Measurements from ENCODE around the gene MRTFB. TPM values are rescaled to one million over a fixed set of nuclear protein-coding genes. Genes with fewer than 3 reads are reported as not detected.

MRTFB gene
- total RNA-seq, 3 donors from 2014 or later (not counting 1 experiment from before 2014, with no cell fraction given), result 12.8 to 22.8 (median 19.6) TPM

- no peak for ATAC-seq
- intact Hi-C loops (cut with micrococcal nuclease), result loop anchor here (10.0 kb wide), 1 partner anchor 53 kb away; no protein-coding TSS in a partner anchor
- no peak overlapping the region for H3K4me3 ChIP-seq (ENCODE audit: low read length)
- no peak overlapping the region for H3K27ac Mint-ChIP-seq
- H3K4me1 ChIP-seq (ENCODE audit: control insufficient read depth, insufficient read depth, low read length), result no peaks in the 10 kb centered on the region
- no peak overlapping the region for H3K4me3 Mint-ChIP-seq
- H3K27me3 ChIP-seq (ENCODE audit: control insufficient read depth, insufficient read depth, low read length), result no peaks in the 10 kb centered on the region
- peaks cover 3 to 20% of the 10 kb centered on the region in 2 donors for H3K27me3 Mint-ChIP-seq (ENCODE audit: low read depth in 2 of 2)
- no peaks in the 10 kb centered on the region for H3K4me1 Mint-ChIP-seq
- H3K9me3 Mint-ChIP-seq, result no peaks in the 10 kb centered on the region
- H3K27ac ChIP-seq (ENCODE audit: low read length), result no peak overlapping the region
- no peak for DNase-seq
- WGBS (ENCODE audit: insufficient coverage), result 70% methylated on average over 3 of the region's 3 CpGs
- H3K36me3 ChIP-seq (ENCODE audit: control insufficient read depth, insufficient read depth, low read length), result no peaks in the 10 kb centered on the region
- no peaks in the 10 kb centered on the region for H3K9me3 ChIP-seq (ENCODE audit: control insufficient read depth, insufficient read depth, low read length)
- no peaks in the 10 kb centered on the region for H3K36me3 Mint-ChIP-seq
- TF ChIP-seq CTCF (IDR thresholded peaks at IDR 0.05), result no peak
Measured at GRCh38 chr16:14028202-14028601, 42.9 kb upstream of the MRTFB start.

GRCh38 chr16:14029658-14030057, 41.5 kb upstream of the MRTFB start:
- no peaks in the 10 kb centered on the region for H3K4me1 Mint-ChIP-seq
- no peaks in the 10 kb centered on the region for H3K36me3 ChIP-seq (ENCODE audit: control insufficient read depth, insufficient read depth, low read length)
- no peak overlapping the region for H3K27ac Mint-ChIP-seq
- H3K4me3 Mint-ChIP-seq, result no peak overlapping the region
- DNase-seq, result no peak
- no peaks in the 10 kb centered on the region for H3K9me3 Mint-ChIP-seq
- TF ChIP-seq CTCF (IDR thresholded peaks at IDR 0.05), result no peak
- no peaks in the 10 kb centered on the region for H3K9me3 ChIP-seq (ENCODE audit: control insufficient read depth, insufficient read depth, low read length)
- H3K27me3 Mint-ChIP-seq (ENCODE audit: low read depth in 2 of 2), result peaks cover 3 to 20% of the 10 kb centered on the region in 2 donors
- no peak for ATAC-seq
- H3K27ac ChIP-seq (ENCODE audit: low read length), result no peak overlapping the region
- H3K4me1 ChIP-seq (ENCODE audit: control insufficient read depth, insufficient read depth, low read length), result no peaks in the 10 kb centered on the region
- H3K27me3 ChIP-seq (ENCODE audit: control insufficient read depth, insufficient read depth, low read length), result no peaks in the 10 kb centered on the region
- H3K36me3 Mint-ChIP-seq, result no peaks in the 10 kb centered on the region
- intact Hi-C loops (cut with micrococcal nuclease), result loop anchor here (10.0 kb wide), 1 partner anchor 55 kb away; no protein-coding TSS in a partner anchor
- no peak overlapping the region for H3K4me3 ChIP-seq (ENCODE audit: low read length)
- 86% methylated on average over 6 of the region's 6 CpGs for WGBS (ENCODE audit: insufficient coverage)

GRCh38 chr16:14035092-14035491, 36.0 kb upstream of the MRTFB start:
- no peaks in the 10 kb centered on the region for H3K27me3 ChIP-seq (ENCODE audit: control insufficient read depth, insufficient read depth, low read length)
- no peak overlapping the region for H3K4me3 Mint-ChIP-seq
- no peak for TF ChIP-seq CTCF (IDR thresholded peaks at IDR 0.05)
- H3K36me3 ChIP-seq (ENCODE audit: control insufficient read depth, insufficient read depth, low read length), result no peaks in the 10 kb centered on the region
- H3K27ac ChIP-seq (ENCODE audit: low read length), result no peak overlapping the region
- H3K27me3 Mint-ChIP-seq (ENCODE audit: low read depth in 2 of 2), result peaks cover 0 to 2% of the 10 kb centered on the region in 2 donors
- DNase-seq, result no peak
- no peaks in the 10 kb centered on the region for H3K9me3 ChIP-seq (ENCODE audit: control insufficient read depth, insufficient read depth, low read length)
- H3K4me1 ChIP-seq (ENCODE audit: control insufficient read depth, insufficient read depth, low read length), result no peaks in the 10 kb centered on the region
- 85% methylated on average over 5 of the region's 5 CpGs for WGBS (ENCODE audit: insufficient coverage)
- no peak overlapping the region for H3K27ac Mint-ChIP-seq
- no peak for ATAC-seq
- H3K4me1 Mint-ChIP-seq, result no peaks in the 10 kb centered on the region
- H3K4me3 ChIP-seq (ENCODE audit: low read length), result no peak overlapping the region
- intact Hi-C loops (cut with micrococcal nuclease), result no loop called here
- H3K36me3 Mint-ChIP-seq, result no peaks in the 10 kb centered on the region
- H3K9me3 Mint-ChIP-seq, result no peaks in the 10 kb centered on the region

GRCh38 chr16:14036889-14037288, 34.2 kb upstream of the MRTFB start:
- Mint-ChIP-seq H3K27me3 (ENCODE audit: low read depth in 2 of 2) (peaks cover 0 to 2% of the 10 kb centered on the region in 2 donors), H3K27ac (no peak overlapping the region), H3K4me1 (no peaks in the 10 kb centered on the region), H3K36me3 (no peaks in the 10 kb centered on the region), H3K9me3 (no peaks in the 10 kb centered on the region), H3K4me3 (no peak overlapping the region)
- DNase-seq (no peak), ATAC-seq (no peak)
- H3K4me3 ChIP-seq (ENCODE audit: low read length), result no peak overlapping the region
- TF ChIP-seq CTCF (IDR thresholded peaks at IDR 0.05), result no peak
- WGBS (ENCODE audit: insufficient coverage), result 94% methylated on average over 7 of the region's 7 CpGs
- H3K4me1 ChIP-seq (ENCODE audit: control insufficient read depth, insufficient read depth, low read length), result no peaks in the 10 kb centered on the region
- H3K36me3 ChIP-seq (ENCODE audit: control insufficient read depth, insufficient read depth, low read length), result no peaks in the 10 kb centered on the region
- H3K27me3 ChIP-seq (ENCODE audit: control insufficient read depth, insufficient read depth, low read length), result no peaks in the 10 kb centered on the region
- H3K27ac ChIP-seq (ENCODE audit: low read length), result no peak overlapping the region
- no peaks in the 10 kb centered on the region for H3K9me3 ChIP-seq (ENCODE audit: control insufficient read depth, insufficient read depth, low read length)
- intact Hi-C loops (cut with micrococcal nuclease), result no loop called here

All from natural killer cell (primary cell).